Endothelial cell of umbilical vein (primary cell): ENCODE data around the gene DTNA.

Experiments used
- CTCF ChIP-seq, 2 donors: IDR thresholded peaks; 1 replicate in 1 of 2; 2 replicates in 1 of 2; pipeline ENCODE4 v1.5.1; 2011; ENCODE audit warnings: low read length in 2 of 2, mild to moderate bottlenecking in 2 of 2, moderate library complexity in 2 of 2, control low read depth in 1 of 2, inconsistent platforms in 1 of 2, low read depth in 1 of 2; ENCODE audit not compliant: insufficient read depth in 1 of 2; ENCODE audit errors: extremely low read depth in 1 of 2
- POLR2A ChIP-seq: IDR thresholded peaks from 2 replicates; pipeline ENCODE4 v1.6.1; 2012; ENCODE audit warnings: low read depth, mild to moderate bottlenecking, control low read depth, low read length
- POLR2AphosphoS5 ChIP-seq: IDR thresholded peaks from 2 replicates; pipeline ENCODE4 v1.6.1; 2012; ENCODE audit warnings: low read depth, mild to moderate bottlenecking, control low read depth, low read length, moderate library complexity; ENCODE audit not compliant: insufficient read depth

DNA sequence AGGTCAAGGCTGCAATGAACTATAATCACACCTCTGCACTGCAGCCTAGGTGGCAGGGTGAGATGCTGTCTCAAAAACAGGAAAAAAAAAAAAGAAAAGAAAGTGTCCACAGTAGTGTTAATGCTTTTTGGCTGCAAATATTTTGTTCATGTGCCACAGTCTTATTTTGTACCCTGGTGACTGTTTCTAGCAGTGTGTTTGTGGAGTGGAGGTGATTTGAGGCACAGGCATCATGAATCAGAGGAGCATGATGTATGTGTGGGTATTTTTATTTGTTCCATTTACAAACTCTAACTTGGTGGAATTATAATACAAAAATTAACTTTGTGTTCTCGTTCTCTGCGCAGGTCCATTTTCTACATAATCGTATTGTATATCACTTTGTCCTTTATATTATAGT lies 30.6 kb downstream of the DTNA start:
- TF ChIP-seq POLR2A (no peak), CTCF (IDR thresholded peaks at IDR 0.05; ENCODE audit: extremely low read depth in 1 of 2, insufficient read depth in 1 of 2, low read depth in 1 of 2, low read length in 2 of 2) (no peak), POLR2AphosphoS5 (no peak)
